Measurements from ENCODE around the gene C6orf120. TPM values are rescaled to one million over a fixed set of nuclear protein-coding genes. Genes with fewer than 3 reads are reported as not detected.

Gene C6orf120
- total and polyA plus RNA-seq, 2 of the 13 experiments (the other 11 are each of a cell fraction or from before 2014, with no cell fraction given), result 21.7 to 29.9 TPM

GRCh38 chr6:169751242-169752073 is 49.5 kb downstream of the C6orf120 start, which contains the start of the genes DYNLT2 and ERMARD (continued):
- no peak for TF ChIP-seq ZBTB21 (CRISPR knock-in tag; IDR thresholded peaks at IDR 0.05)
- TF ChIP-seq ADNP (CRISPR knock-in tag; IDR thresholded peaks at IDR 0.05), result 0 out of 2 replicates have a peak, but pooled peaks have one; percentile 60
- TF ChIP-seq TBX2 (CRISPR knock-in tag; IDR thresholded peaks at IDR 0.05; ENCODE audit: borderline replicate concordance), result peak; percentile 96
- 0 out of 2 replicates have a peak, but pooled peaks have one; percentile 47 for TF ChIP-seq ZFAT (CRISPR knock-in tag; conservative IDR thresholded peaks at IDR 0.05)
- peak; percentile 87 for TF ChIP-seq ZNF264 (CRISPR knock-in tag; IDR thresholded peaks at IDR 0.05)
- peak; percentile 90 for TF ChIP-seq FOXK1 (CRISPR knock-in tag; IDR thresholded peaks at IDR 0.05; ENCODE audit: borderline replicate concordance, low read depth)
- TF ChIP-seq ETV5 (CRISPR knock-in tag; IDR thresholded peaks at IDR 0.05; ENCODE audit: borderline replicate concordance), result peak; percentile 100
- TF ChIP-seq ZNF780A (CRISPR knock-in tag; IDR thresholded peaks at IDR 0.05), result peak; percentile 18; the same call in 1 of the 2 replicates
- no peak for TF ChIP-seq TBP (CRISPR knock-in tag; IDR thresholded peaks at IDR 0.05)
- TF ChIP-seq, protein P1, sequence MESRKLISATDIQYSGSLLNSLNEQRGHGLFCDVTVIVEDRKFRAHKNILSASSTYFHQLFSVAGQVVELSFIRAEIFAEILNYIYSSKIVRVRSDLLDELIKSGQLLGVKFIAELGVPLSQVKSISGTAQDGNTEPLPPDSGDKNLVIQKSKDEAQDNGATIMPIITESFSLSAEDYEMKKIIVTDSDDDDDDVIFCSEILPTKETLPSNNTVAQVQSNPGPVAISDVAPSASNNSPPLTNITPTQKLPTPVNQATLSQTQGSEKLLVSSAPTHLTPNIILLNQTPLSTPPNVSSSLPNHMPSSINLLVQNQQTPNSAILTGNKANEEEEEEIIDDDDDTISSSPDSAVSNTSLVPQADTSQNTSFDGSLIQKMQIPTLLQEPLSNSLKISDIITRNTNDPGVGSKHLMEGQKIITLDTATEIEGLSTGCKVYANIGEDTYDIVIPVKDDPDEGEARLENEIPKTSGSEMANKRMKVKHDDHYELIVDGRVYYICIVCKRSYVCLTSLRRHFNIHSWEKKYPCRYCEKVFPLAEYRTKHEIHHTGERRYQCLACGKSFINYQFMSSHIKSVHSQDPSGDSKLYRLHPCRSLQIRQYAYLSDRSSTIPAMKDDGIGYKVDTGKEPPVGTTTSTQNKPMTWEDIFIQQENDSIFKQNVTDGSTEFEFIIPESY (CRISPR knock-in tag; IDR thresholded peaks at IDR 0.05), result peak; percentile 77
- TF ChIP-seq, protein P2, sequence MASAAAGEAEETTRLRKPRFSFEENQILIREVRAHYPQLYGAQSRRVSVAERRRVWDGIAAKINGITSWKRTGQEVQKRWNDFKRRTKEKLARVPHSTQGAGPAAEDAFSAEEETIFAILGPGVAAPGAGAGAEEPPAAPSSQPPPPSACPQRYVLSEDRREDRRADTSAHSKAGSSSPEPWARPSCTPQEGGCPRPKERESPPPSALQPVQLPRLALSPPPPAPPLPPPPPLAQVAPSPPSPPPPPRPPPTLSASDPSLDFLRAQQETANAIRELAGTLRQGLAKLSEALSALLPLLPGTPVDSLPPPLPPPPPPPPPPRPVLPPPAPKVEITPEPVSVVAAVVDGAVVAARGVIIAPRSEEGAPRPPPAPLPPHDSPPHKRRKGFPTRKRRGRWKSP (CRISPR knock-in tag; IDR thresholded peaks at IDR 0.05), result peak; percentile 96
- peak; percentile 98 for TF ChIP-seq SAFB2 (CRISPR knock-in tag; IDR thresholded peaks at IDR 0.05; ENCODE audit: borderline replicate concordance, low read depth)
- no peak for TF ChIP-seq PTBP1 (IDR thresholded peaks at IDR 0.05; ENCODE audit: low read depth, low read length, poor library complexity, severe bottlenecking)
- peak; percentile 90 for TF ChIP-seq CHD2 (IDR thresholded peaks at IDR 0.05; ENCODE audit: low read depth, low read length)
- TF ChIP-seq ZNF207 (IDR thresholded peaks at IDR 0.05; ENCODE audit: borderline replicate concordance), result no peak
- TF ChIP-seq, protein P3, sequence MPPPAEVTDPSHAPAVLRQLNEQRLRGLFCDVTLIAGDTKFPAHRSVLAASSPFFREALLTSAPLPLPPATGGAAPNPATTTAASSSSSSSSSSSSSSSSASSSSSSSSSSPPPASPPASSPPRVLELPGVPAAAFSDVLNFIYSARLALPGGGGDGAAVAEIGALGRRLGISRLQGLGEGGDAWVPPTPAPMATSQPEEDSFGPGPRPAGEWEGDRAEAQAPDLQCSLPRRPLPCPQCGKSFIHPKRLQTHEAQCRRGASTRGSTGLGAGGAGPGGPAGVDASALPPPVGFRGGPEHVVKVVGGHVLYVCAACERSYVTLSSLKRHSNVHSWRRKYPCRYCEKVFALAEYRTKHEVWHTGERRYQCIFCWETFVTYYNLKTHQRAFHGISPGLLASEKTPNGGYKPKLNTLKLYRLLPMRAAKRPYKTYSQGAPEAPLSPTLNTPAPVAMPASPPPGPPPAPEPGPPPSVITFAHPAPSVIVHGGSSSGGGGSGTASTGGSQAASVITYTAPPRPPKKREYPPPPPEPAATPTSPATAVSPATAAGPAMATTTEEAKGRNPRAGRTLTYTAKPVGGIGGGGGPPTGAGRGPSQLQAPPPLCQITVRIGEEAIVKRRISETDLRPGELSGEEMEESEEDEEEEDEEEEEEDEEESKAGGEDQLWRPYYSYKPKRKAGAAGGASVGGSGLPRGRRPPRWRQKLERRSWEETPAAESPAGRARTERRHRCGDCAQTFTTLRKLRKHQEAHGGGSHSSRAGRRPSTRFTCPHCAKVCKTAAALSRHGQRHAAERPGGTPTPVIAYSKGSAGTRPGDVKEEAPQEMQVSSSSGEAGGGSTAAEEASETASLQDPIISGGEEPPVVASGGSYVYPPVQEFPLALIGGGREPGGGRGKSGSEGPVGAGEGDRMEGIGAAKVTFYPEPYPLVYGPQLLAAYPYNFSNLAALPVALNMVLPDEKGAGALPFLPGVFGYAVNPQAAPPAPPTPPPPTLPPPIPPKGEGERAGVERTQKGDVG (CRISPR knock-in tag; IDR thresholded peaks at IDR 0.05; ENCODE audit: borderline replicate concordance), result peak; percentile 66
- peak; percentile 89 for TF ChIP-seq ZBTB20 (CRISPR knock-in tag; IDR thresholded peaks at IDR 0.05; ENCODE audit: borderline replicate concordance, low read depth)
- peak; percentile 87; the same call in 1 of the 2 replicates for TF ChIP-seq ELF4 (CRISPR knock-in tag; IDR thresholded peaks at IDR 0.05; ENCODE audit: borderline replicate concordance)
- no peak for TF ChIP-seq REL (CRISPR knock-in tag; conservative IDR thresholded peaks at IDR 0.05)
- peak; percentile 93 for TF ChIP-seq CCDC6 (CRISPR knock-in tag; IDR thresholded peaks at IDR 0.05)
